Measurements from ENCODE around the gene ATP9A. TPM values are rescaled to one million over a fixed set of nuclear protein-coding genes. Genes with fewer than 3 reads are reported as not detected.

Gene ATP9A
- polyA plus RNA-seq, 1 of the 3 experiments (the other 2 are of a cell fraction) = 11.0 TPM

DNA sequence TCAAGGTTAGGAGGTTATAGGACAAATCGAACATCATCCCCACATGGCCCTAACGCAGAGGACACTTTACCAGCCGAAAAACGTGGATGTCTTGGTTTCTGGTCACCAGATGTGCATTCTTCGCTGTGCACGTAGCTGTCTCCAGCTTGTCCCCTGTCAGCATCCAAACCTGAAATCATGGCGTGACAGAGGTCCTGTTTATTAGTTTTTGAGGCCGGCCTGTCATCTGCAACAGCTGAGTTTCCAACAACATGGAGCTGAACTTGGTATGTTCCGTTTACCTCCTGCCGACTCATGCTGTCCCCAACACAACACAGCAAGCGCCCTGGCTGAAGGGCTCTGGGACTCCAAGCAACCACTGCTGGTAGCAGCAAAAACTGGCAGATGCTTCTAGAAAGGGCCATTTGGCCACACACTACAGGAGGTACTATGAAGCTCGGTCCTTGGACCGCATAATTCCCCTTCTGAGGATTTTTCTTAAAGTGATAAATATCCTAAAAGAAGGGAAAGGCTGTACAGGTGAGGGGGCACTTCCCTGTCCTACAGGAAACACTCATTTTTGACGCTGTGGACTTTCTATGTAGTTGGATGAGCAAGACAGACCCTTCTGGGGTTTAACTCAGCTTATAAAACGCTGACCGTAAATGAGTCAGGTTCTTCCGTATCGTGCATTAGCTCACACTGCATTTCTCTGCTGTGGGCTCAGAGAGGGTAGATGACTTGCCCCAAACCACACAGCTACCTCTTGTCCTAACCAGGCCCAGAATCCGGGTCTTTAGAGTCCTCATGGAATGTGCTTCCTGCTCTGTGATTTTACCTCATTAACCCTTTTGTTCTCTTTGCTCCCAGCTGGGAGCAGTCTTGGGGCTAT, 146.0 kb downstream of the ATP9A start:
- WGBS (ENCODE audit: low lambda C conversion rate) = 90% methylated on average over 18 of the region's 19 CpGs
- H3K4me2 ChIP-seq = no peak overlapping the region
- H2AFZ ChIP-seq (ENCODE audit: low read depth) = no peak overlapping the region
- POLR2A ChIA-PET = no interaction called here
- no peak overlapping the region for H3K4me3 ChIP-seq (ENCODE audit: low read depth in 2 of 2, low read length in 1 of 2)
- no peaks in the 10 kb centered on the region for H3K9me3 ChIP-seq
- no peaks in the 10 kb centered on the region for H3K27me3 ChIP-seq (ENCODE audit: insufficient read depth)
- no peak overlapping the region for H3K27ac ChIP-seq (ENCODE audit: low read depth in 2 of 2, low read length in 1 of 2)
- no peaks in the 10 kb centered on the region for H3K9me2 ChIP-seq
- CTCF ChIA-PET = interaction anchor here (0.7 to 7.0 kb wide), 9 partner anchors 8 to 641 kb away, joined by 3 to 38 read pairs (median 5); no protein-coding TSS in a partner anchor
- peaks cover 0 to 4% of the 10 kb centered on the region in 2 experiments for H3K36me3 ChIP-seq (replicated peaks in 1 of 2; ENCODE audit: control insufficient read depth in 1 of 2, insufficient read depth in 2 of 2, low read length in 1 of 2)
- no peaks in the 10 kb centered on the region for H3K4me1 ChIP-seq (ENCODE audit: control insufficient read depth in 1 of 2, insufficient read depth in 2 of 2, low read depth in 1 of 2, low read length in 1 of 2)
- H3F3A ChIP-seq (replicated peaks; ENCODE audit: insufficient read depth) = no peaks in the 10 kb centered on the region
- DNase-seq = no peak
- H4K20me1 ChIP-seq (ENCODE audit: insufficient read depth) = no peaks in the 10 kb centered on the region
- no peaks in the 10 kb centered on the region for H3K79me2 ChIP-seq (ENCODE audit: insufficient read depth)
- TF ChIP-seq, protein P1, sequence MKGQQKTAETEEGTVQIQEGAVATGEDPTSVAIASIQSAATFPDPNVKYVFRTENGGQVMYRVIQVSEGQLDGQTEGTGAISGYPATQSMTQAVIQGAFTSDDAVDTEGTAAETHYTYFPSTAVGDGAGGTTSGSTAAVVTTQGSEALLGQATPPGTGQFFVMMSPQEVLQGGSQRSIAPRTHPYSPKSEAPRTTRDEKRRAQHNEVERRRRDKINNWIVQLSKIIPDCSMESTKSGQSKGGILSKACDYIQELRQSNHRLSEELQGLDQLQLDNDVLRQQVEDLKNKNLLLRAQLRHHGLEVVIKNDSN (IDR thresholded peaks at IDR 0.05; ENCODE audit: borderline replicate concordance, low read depth) = no peak
- TF ChIP-seq GATA2 (CRISPR knock-in tag; IDR thresholded peaks at IDR 0.05) = no peak
- no peak for TF ChIP-seq FOSL2 (IDR thresholded peaks at IDR 0.05; ENCODE audit: borderline replicate concordance, low read depth)
- TF ChIP-seq, protein P2, sequence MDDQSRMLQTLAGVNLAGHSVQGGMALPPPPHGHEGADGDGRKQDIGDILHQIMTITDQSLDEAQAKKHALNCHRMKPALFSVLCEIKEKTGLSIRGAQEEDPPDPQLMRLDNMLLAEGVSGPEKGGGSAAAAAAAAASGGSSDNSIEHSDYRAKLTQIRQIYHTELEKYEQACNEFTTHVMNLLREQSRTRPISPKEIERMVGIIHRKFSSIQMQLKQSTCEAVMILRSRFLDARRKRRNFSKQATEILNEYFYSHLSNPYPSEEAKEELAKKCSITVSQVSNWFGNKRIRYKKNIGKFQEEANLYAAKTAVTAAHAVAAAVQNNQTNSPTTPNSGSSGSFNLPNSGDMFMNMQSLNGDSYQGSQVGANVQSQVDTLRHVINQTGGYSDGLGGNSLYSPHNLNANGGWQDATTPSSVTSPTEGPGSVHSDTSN (IDR thresholded peaks at IDR 0.05) = no peak
- no peak overlapping the region for H3K9ac ChIP-seq

DNA sequence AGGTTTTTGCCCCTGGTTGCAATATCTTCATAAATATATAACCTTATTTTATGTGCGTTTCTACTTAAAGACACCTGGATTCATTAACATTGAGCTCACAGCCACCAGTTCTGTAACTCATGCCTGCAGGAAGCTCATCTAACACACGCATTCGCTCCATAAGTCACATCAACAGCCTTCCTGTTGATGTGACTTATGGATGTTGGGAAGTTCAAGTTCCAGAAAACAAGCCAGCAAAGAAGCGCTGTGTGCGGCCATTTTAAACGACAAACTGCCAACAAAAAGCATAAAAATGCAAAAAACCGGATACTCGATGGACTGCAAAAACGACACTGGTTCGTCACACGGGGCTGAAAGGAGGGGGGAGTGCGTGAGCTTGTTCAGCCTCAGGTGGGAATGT, 147.8 kb downstream of the ATP9A start:
- H2AFZ ChIP-seq (ENCODE audit: low read depth) = no peak overlapping the region
- no peaks in the 10 kb centered on the region for H3K9me3 ChIP-seq
- POLR2A ChIA-PET = no interaction called here
- H3F3A ChIP-seq (replicated peaks; ENCODE audit: insufficient read depth) = no peaks in the 10 kb centered on the region
- TF ChIP-seq RFX5 (IDR thresholded peaks at IDR 0.05; ENCODE audit: low read length) = no peak
- TF ChIP-seq FOSL2 (IDR thresholded peaks at IDR 0.05; ENCODE audit: borderline replicate concordance, low read depth) = no peak
- TF ChIP-seq GATA2 (CRISPR knock-in tag; IDR thresholded peaks at IDR 0.05) = no peak
- no peak for TF ChIP-seq EZH2phosphoT487 (IDR thresholded peaks at IDR 0.05; ENCODE audit: borderline replicate concordance, low read depth)
- no peak for TF ChIP-seq SIN3A (IDR thresholded peaks at IDR 0.05; ENCODE audit: borderline replicate concordance, low read depth, low read length)
- TF ChIP-seq RAD21 (IDR thresholded peaks at IDR 0.05; ENCODE audit: low read length) = no peak
- TF ChIP-seq, protein P3, sequence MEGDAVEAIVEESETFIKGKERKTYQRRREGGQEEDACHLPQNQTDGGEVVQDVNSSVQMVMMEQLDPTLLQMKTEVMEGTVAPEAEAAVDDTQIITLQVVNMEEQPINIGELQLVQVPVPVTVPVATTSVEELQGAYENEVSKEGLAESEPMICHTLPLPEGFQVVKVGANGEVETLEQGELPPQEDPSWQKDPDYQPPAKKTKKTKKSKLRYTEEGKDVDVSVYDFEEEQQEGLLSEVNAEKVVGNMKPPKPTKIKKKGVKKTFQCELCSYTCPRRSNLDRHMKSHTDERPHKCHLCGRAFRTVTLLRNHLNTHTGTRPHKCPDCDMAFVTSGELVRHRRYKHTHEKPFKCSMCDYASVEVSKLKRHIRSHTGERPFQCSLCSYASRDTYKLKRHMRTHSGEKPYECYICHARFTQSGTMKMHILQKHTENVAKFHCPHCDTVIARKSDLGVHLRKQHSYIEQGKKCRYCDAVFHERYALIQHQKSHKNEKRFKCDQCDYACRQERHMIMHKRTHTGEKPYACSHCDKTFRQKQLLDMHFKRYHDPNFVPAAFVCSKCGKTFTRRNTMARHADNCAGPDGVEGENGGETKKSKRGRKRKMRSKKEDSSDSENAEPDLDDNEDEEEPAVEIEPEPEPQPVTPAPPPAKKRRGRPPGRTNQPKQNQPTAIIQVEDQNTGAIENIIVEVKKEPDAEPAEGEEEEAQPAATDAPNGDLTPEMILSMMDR (IDR thresholded peaks at IDR 0.05) = no peak
- TF ChIP-seq MXI1 (IDR thresholded peaks at IDR 0.05; ENCODE audit: low read depth, low read length) = no peak
- TF ChIP-seq ELF1 (IDR thresholded peaks at IDR 0.05) = no peak
- no peak for TF ChIP-seq POLR2AphosphoS5 (IDR thresholded peaks at IDR 0.05; ENCODE audit: low read depth, low read length)
- TF ChIP-seq NFIC (IDR thresholded peaks at IDR 0.05; ENCODE audit: borderline replicate concordance) = no peak
- no peak for TF ChIP-seq SMC3 (IDR thresholded peaks at IDR 0.05; ENCODE audit: low read depth, low read length)
- TF ChIP-seq, protein P4, sequence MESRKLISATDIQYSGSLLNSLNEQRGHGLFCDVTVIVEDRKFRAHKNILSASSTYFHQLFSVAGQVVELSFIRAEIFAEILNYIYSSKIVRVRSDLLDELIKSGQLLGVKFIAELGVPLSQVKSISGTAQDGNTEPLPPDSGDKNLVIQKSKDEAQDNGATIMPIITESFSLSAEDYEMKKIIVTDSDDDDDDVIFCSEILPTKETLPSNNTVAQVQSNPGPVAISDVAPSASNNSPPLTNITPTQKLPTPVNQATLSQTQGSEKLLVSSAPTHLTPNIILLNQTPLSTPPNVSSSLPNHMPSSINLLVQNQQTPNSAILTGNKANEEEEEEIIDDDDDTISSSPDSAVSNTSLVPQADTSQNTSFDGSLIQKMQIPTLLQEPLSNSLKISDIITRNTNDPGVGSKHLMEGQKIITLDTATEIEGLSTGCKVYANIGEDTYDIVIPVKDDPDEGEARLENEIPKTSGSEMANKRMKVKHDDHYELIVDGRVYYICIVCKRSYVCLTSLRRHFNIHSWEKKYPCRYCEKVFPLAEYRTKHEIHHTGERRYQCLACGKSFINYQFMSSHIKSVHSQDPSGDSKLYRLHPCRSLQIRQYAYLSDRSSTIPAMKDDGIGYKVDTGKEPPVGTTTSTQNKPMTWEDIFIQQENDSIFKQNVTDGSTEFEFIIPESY (IDR thresholded peaks at IDR 0.05; ENCODE audit: borderline replicate concordance, low read depth) = no peak
- no peak for TF ChIP-seq MEF2A (IDR thresholded peaks at IDR 0.05; ENCODE audit: borderline replicate concordance, low read depth)
- TF ChIP-seq JUND (IDR thresholded peaks at IDR 0.05) = no peak
- H3K27me3 ChIP-seq (ENCODE audit: insufficient read depth) = no peaks in the 10 kb centered on the region
- H3K4me3 ChIP-seq (ENCODE audit: low read depth in 2 of 2, low read length in 1 of 2) = no peak overlapping the region
- 89% methylated on average over 12 of the region's 12 CpGs for WGBS (ENCODE audit: low lambda C conversion rate)
- CTCF ChIA-PET = interaction anchor here (1.1 to 5.3 kb wide), 6 partner anchors 10 to 633 kb away, joined by 3 to 28 read pairs (median 4); no protein-coding TSS in a partner anchor
- no peaks in the 10 kb centered on the region for H3K79me2 ChIP-seq (ENCODE audit: insufficient read depth)
- no peaks in the 10 kb centered on the region for H3K4me1 ChIP-seq (ENCODE audit: control insufficient read depth in 1 of 2, insufficient read depth in 2 of 2, low read depth in 1 of 2, low read length in 1 of 2)
- H4K20me1 ChIP-seq (ENCODE audit: insufficient read depth) = no peaks in the 10 kb centered on the region
- no peak for DNase-seq
- no peak overlapping the region for H3K9ac ChIP-seq
- H3K9me2 ChIP-seq = no peaks in the 10 kb centered on the region
- no peak overlapping the region for H3K4me2 ChIP-seq
- peaks cover 0 to 4% of the 10 kb centered on the region in 2 experiments for H3K36me3 ChIP-seq (replicated peaks in 1 of 2; ENCODE audit: control insufficient read depth in 1 of 2, insufficient read depth in 2 of 2, low read length in 1 of 2)
- H3K27ac ChIP-seq (ENCODE audit: low read depth in 2 of 2, low read length in 1 of 2) = no peak overlapping the region
